ENCODE data around the gene NDUFS8. TPM values are rescaled to one million over a fixed set of nuclear protein-coding genes. Genes with fewer than 3 reads are reported as not detected.

Gene NDUFS8
- total RNA-seq, 1 donor from 2014 or later: 48.5 TPM

- DNase-seq (ENCODE audit: low spot score in 2 of 2) (peak in 1 of 2 donors; percentile 55), FAIRE-seq (no peak)
These were observed 17.2 kb downstream of the NDUFS8 start for GRCh38 chr11:68047437-68048290.

DNA sequence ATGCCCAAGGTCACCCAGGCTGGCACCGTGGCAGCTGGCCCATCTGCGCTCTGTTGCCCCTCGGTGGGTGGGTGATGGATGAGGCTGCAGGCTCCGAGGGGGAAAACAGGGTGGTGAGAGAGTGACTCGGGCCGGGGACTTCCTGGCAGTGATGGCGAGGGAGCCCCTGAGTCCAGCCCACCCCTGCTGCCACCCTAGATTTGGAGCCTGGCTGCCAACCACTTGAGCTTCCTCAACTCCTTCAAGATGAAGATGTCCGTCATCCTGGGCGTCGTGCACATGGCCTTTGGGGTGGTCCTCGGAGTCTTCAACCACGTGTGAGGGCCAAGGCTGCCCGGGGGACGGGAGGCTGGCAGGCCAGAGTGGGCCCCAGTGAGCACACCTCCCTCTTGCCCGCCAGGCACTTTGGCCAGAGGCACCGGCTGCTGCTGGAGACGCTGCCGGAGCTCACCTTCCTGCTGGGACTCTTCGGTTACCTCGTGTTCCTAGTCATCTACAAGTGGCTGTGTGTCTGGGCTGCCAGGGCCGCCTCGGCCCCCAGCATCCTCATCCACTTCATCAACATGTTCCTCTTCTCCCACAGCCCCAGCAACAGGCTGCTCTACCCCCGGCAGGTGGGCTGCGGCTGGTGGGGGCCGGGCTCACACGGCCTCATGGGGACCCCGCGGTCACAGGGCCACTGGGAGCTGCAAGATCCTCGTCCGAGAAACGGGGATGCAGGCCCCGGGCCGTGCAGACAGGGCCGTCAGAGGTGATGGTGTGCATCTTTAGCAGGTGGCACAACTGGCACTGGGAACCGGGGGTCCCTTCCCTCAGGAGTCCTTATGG is 18.4 kb downstream of the NDUFS8 start:
- FAIRE-seq (no peak), DNase-seq (ENCODE audit: low spot score in 2 of 2) (no peak)

GRCh38 chr11:68049509-68050370 is 19.3 kb downstream of the NDUFS8 start:
- DNase-seq (ENCODE audit: low spot score in 2 of 2) (peak in 1 of 2 donors; percentile 31), FAIRE-seq (no peak)

DNA sequence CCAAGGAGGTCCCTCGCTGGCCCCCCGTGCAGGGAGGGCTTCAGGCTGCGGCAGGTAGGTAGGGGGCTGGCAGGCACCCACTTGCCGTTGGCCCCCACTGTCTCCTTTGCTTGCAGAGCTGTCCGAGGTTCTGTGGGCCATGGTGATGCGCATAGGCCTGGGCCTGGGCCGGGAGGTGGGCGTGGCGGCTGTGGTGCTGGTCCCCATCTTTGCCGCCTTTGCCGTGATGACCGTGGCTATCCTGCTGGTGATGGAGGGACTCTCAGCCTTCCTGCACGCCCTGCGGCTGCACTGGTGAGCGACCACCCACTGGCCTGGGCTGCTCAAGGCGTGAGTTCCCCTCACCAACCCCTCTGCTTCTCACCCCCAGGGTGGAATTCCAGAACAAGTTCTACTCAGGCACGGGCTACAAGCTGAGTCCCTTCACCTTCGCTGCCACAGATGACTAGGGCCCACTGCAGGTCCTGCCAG is 19.9 kb downstream of the NDUFS8 start:
- no peak for DNase-seq (ENCODE audit: low spot score in 2 of 2)
- FAIRE-seq: no peak

GRCh38 chr11:68051191-68052136 is 21.0 kb downstream of the NDUFS8 start:
- FAIRE-seq (no peak), DNase-seq (ENCODE audit: low spot score in 2 of 2) (peak in 1 of 2 donors; percentile 44)

DNA sequence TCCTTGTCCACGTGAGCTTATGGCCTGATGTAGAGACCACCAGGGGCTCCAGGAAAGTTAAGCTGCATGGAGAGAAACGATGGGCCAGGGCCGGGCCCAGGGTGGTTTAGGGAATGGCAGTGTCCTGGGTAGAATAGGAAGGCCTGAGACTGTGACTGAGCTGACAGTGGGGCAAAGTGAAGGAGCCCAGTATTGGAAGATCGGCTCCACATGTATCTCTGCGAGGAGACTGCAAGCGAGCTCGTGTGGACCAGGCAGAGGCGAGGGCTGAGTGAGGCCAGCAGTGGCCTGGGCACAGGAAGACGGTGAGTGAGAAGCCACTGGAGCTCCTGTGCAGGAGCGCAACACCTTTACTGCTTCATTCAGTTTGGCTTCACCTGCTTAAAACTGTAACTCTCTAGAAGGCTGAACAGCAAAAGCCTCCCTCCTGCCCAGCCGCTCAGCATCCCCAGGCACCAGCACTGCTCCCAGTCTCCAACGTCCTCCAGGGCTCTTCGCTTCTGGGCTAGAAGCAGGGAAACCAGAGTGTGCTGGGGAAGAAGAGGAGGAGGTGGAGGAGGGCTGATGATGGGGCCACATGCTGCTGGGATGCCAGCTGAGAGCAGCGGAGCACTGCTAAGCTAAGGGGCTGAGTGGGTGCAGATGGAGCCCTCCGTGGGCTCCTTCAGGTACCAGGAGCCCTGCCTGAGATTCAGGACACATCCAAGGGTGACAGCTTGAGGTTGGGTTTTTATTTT is 21.8 kb downstream of the NDUFS8 start:
- FAIRE-seq (no peak), DNase-seq (ENCODE audit: low spot score in 2 of 2) (no peak)

DNA sequence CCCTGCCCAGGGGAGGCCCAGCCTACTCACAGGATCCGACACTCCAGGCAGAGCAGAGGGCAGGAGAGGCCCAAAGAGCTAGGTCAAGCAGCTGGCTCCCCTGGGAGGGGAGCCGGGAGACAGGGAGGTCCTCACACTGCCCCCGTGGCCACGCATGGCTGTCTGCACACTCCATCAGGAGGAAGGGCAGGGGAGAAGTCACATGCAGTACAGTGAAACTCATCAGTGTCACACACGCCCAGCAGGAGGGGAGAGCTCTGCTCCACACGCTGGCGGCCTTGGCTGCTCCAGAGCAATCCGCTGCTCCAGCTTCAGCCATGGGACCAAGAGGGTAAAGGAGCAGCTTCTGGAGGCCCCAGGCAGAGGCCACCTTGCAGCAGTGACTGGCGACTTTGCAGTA is 22.6 kb downstream of the NDUFS8 start:
- peak in 1 of 2 donors; percentile 34 for DNase-seq (ENCODE audit: low spot score in 2 of 2)
- FAIRE-seq: no peak

DNA sequence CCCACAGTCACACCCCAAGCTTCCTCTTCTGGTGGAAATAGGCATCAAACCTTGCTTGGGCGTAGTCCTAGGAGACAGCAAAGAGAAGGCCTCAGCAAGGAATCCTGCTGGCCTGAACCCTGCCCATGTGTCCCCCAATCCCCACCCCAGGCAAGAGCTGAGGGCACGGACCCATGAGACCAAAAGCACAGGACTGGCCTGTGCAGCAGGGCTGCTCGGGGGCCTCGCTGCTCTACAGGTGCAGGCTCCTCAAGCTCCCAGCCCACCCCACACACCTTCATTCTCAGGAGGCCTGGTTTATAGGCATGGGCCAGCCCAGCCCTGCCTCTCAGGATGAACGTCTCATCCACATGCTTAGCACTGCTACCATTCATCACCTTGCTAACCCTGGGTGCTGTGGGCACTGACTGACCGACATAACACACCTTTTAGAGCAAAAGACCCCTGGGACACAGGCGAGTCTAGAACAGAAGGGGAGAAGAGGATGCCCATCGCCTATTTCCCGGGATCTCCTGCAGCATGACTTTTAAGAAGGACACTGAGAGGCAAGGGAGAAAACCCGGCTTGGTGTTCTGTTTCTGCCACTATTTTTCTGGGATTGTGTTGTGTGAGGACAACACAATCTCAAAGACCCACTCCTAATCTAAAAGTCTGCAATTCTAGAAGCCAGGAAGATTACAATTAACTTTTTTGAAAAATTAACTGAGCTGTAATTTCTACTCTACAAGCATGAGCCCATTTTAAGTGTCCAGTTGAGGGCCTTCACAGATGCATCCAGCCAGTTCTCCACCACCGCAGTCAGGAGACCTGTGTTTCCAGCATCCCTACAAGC is 23.7 kb downstream of the NDUFS8 start:
- DNase-seq (ENCODE audit: low spot score in 2 of 2) (no peak), FAIRE-seq (no peak)

GRCh38 chr11:68056317-68057285 is 26.1 kb downstream of the NDUFS8 start:
- no peak for FAIRE-seq
- DNase-seq (ENCODE audit: low spot score in 2 of 2): no peak

DNA sequence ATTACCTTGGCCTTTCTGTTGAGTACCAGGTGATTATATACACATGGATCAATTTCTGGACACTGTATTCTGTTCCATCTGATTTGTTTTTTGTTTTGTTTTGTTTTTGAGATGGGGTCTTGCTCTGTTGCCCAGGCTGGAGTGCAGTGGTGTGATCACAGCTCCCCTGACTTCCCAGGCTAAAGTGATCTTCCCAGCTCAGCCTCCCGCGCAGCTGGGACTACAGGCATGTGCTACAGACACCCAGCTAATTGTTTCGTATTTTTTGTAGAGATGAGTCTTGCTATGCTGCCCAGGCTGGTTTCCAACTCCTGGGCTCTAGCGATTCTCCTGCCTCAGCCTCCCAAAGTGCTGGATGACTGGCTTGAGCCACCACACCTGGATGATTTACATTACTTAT is 27.3 kb downstream of the NDUFS8 start:
- FAIRE-seq (no peak), DNase-seq (ENCODE audit: low spot score in 2 of 2) (no peak)

DNA sequence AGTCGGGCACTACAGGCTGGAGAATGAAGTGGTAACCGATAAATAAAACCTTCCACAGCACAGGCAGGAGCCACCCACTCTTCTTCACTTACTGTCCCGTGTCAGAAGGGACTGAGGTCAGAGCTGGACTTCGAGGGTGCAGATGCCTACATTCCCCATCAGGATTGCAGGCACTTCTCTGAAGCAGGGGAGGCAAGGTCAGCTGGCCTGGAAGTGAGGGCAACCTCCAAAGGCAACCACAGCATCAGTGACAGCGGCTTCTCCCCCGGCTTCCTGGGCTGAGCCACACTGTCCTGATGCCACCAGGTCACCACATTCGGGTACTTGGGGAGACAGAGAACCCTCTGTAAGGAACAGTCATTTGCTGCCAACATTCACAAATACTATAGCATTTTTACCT is 31.0 kb downstream of the NDUFS8 start:
- FAIRE-seq (no peak), DNase-seq (ENCODE audit: low spot score in 2 of 2) (no peak)

DNA sequence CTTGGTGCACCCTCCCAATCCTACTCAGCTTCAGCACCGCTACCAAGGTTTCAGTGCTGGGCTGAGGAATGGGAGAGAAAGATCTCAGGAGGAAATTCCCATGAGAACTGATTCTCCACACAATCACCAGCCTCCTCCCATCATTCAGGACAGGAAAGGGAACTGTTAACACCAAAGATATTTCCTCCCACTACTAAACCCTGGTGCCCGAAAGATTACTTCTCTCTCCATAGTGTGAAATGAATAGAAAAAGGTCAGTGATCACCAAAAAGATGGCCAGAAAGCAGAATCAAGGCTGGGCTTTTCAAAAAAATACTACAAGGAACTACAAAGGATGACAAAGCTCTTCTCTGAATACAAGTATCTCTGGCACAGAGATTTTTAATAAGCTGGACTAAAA is 34.4 kb downstream of the NDUFS8 start:
- no peak for FAIRE-seq
- no peak for DNase-seq (ENCODE audit: low spot score in 2 of 2)

GRCh38 chr11:68065841-68066240 is 35.4 kb downstream of the NDUFS8 start:
- FAIRE-seq: no peak
- DNase-seq (ENCODE audit: low spot score in 2 of 2): no peak

DNA sequence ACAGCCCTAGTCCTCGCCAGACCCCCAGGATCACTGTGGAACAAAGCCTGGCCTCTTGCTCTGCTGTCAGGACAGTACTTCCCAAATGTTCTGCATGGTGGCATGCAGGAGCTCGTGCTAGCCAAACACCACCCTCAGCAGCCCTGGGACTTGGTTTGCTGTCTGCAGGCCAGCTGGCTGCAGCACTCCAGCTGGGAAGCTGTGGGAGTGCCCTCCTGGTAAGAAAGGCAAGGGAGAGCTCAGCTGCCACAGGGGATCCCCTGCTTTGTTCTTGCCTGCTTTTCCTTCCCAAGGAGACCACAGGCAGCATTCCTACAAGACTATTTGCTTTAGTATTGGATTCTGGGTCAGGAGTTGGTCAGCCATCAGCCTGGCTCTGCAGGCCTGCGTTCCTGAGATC is 36.3 kb downstream of the NDUFS8 start:
- FAIRE-seq: no peak
- no peak for DNase-seq (ENCODE audit: low spot score in 2 of 2)

DNA sequence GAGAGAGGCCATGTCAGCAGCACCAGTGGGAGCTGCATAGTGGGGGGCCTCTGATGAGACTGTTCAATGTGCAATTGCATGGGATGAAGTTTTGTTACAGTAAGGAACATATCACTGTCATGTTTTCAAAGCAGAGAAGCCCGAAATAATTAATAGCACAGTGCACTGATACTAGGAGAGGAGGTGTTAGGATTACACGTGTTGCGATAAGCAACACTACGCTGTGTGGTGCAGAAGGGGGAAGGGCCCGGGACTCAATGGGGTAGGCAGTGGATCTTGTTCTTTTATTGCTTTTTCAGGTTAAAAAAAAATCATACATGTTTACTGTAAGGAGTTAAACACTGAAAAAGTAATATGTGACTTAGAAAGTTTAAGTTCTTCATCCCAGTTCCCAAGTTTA is 37.5 kb downstream of the NDUFS8 start:
- no peak for DNase-seq (ENCODE audit: low spot score in 2 of 2)
- no peak for FAIRE-seq

GRCh38 chr11:68071281-68072048 is 41.0 kb downstream of the NDUFS8 start:
- DNase-seq (ENCODE audit: low spot score in 2 of 2) (no peak), FAIRE-seq (no peak)

Measured in frontal cortex (tissue), 4 donors.